HFFc6 (cell line): Measurements from ENCODE around the gene RBM7. TPM values are rescaled to one million over a fixed set of nuclear protein-coding genes. Genes with fewer than 3 reads are reported as not detected.

Source experiments
- DNase-seq: peaks from one replicate; pipeline ENCODE4 v3.0.0-alpha.2; 2018
- H3K27ac Mint-ChIP-seq: 2 replicates; pipeline ENCODE4 v1.8.0; 2020; ENCODE audit warnings: mild to moderate bottlenecking, mixed read lengths
- H3K27me3 Mint-ChIP-seq: 2 replicates; pipeline ENCODE4 v1.8.0; 2021; ENCODE audit warnings: mild to moderate bottlenecking, moderate library complexity, mixed read lengths; ENCODE audit not compliant: insufficient read depth
- H3K36me3 Mint-ChIP-seq: 2 replicates; pipeline ENCODE4 v1.8.0; 2021; ENCODE audit warnings: low read depth, mixed read lengths
- H3K4me1 Mint-ChIP-seq: 2 replicates; pipeline ENCODE4 v1.8.0; 2020; ENCODE audit warnings: low read depth, mixed read lengths
- H3K4me3 Mint-ChIP-seq: 2 replicates; pipeline ENCODE4 v1.8.0; 2020; ENCODE audit warnings: mild to moderate bottlenecking, moderate library complexity, mixed read lengths
- H3K9me3 Mint-ChIP-seq: 2 replicates; pipeline ENCODE4 v1.8.0; 2020; ENCODE audit warnings: mild to moderate bottlenecking, mixed read lengths
- CTCF ChIP-seq: fragments of 200-600 bp; sonication (generic); IDR thresholded peaks from 2 replicates; pipeline ENCODE4 v1.5.0; 2021; ENCODE audit warnings: antibody characterized with exemption, mild to moderate bottlenecking
- total RNA-seq, 6 experiments: library from RNA; stranded (reverse); fragmentation: NEBNext Ultra II Directional; extraction: Animal tissue kit (Norgen Biotek cat#: 25700); gene quantifications; 2 replicates in 1 of 6; 3 replicates in 5 of 6; pipeline ENCODE4 v1.2.3, GENCODE V29; 2021

RBM7 gene
- total RNA-seq, 6 experiments from 2014 or later, result 35.9 to 42.3 (median 39.2) TPM

- Mint-ChIP-seq H3K4me1 (peaks cover 55% of the 10 kb centered on the region), H3K27ac (peak overlapping the region; percentile 57), H3K4me3 (no peak overlapping the region), H3K9me3 (no peaks in the 10 kb centered on the region), H3K36me3 (peaks cover 44% of the 10 kb centered on the region), H3K27me3 (no peaks in the 10 kb centered on the region; the same call in 1 of the 2 replicates)
- TF ChIP-seq CTCF, result no peak
- peak; percentile 6 for DNase-seq
Observed at GRCh38 chr11:114448749-114449482, 48.5 kb downstream of the RBM7 start.

GRCh38 chr11:114449845-114450244, 49.4 kb downstream of the RBM7 start:
- DNase-seq, result no peak
- Mint-ChIP-seq H3K9me3 (no peaks in the 10 kb centered on the region), H3K36me3 (peaks cover 36% of the 10 kb centered on the region), H3K27ac (no peak overlapping the region), H3K27me3 (no peaks in the 10 kb centered on the region; the same call in 1 of the 2 replicates), H3K4me3 (no peak overlapping the region), H3K4me1 (peaks cover 46% of the 10 kb centered on the region)
- no peak for TF ChIP-seq CTCF

- DNase-seq, result no peak
- Mint-ChIP-seq H3K4me3 (no peak overlapping the region), H3K27ac (no peak overlapping the region), H3K27me3 (no peaks in the 10 kb centered on the region; the same call in 1 of the 2 replicates), H3K9me3 (no peaks in the 10 kb centered on the region), H3K36me3 (peaks cover 20% of the 10 kb centered on the region), H3K4me1 (peaks cover 25% of the 10 kb centered on the region)
- TF ChIP-seq CTCF, result no peak
Observed at GRCh38 chr11:114452399-114452798, 51.9 kb downstream of the RBM7 start.

Other genes starting within 250 kb of the RBM7 start
- gene NNMT, start 104.3 kb upstream of the RBM7 start, total RNA-seq, result 100 to 1,000 TPM; 191 to 264 (median 205) TPM
- gene C11orf71, start 155 bp upstream of the RBM7 start, total RNA-seq, result 1 to 10 TPM; 2.4 to 3.8 (median 3.2) TPM
- 100 to 1,000 TPM; 245 to 272 (median 255) TPM for gene REXO2, start 38.8 kb downstream of the RBM7 start, total RNA-seq
- not detected for gene NXPE1, start 159.2 kb downstream of the RBM7 start, total RNA-seq
- gene NXPE4, start 195.1 kb downstream of the RBM7 start, total RNA-seq, result not detected